ENCODE data around the gene IQCM. TPM values are rescaled to one million over a fixed set of nuclear protein-coding genes. Genes with fewer than 3 reads are reported as not detected.

IQCM gene
- total and polyA plus RNA-seq, 5 donors from 2014 or later = not detected

GRCh38 chr4:149794352-149794751, 21.3 kb downstream of the IQCM start:
- H3K4me1 ChIP-seq (ENCODE audit: control insufficient read depth, insufficient read depth, low read length, poor library complexity, severe bottlenecking) = no peaks in the 10 kb centered on the region
- no peak overlapping the region for H3K4me3 ChIP-seq (ENCODE audit: low read depth, low read length)
- Mint-ChIP-seq H3K4me3 (no peak overlapping the region), H3K9me3 (peaks cover 0 to 2% (median 0%) of the 10 kb centered on the region in 7 donors), H3K27me3 (no peaks in the 10 kb centered on the region), H3K4me1 (no peaks in the 10 kb centered on the region), H3K36me3 (no peaks in the 10 kb centered on the region), H3K27ac (no peak overlapping the region)
- no peaks in the 10 kb centered on the region for H3K27me3 ChIP-seq (ENCODE audit: control insufficient read depth, insufficient read depth, low read length)
- no peaks in the 10 kb centered on the region for H3K9me3 ChIP-seq (ENCODE audit: control insufficient read depth in 2 of 2, low read length in 2 of 2)
- no peaks in the 10 kb centered on the region for H3K36me3 ChIP-seq (ENCODE audit: control insufficient read depth, insufficient read depth, low read length)
- ATAC-seq (ENCODE audit: low read depth in 2 of 2) (no peak), DNase-seq (no peak)
- no peak overlapping the region for H3K27ac ChIP-seq (ENCODE audit: insufficient read depth, low read length, poor library complexity, severe bottlenecking)

- Histone ChIP-seq H3K36me3 (ENCODE audit: control insufficient read depth, insufficient read depth, low read length) (no peaks in the 10 kb centered on the region), H3K4me3 (ENCODE audit: low read depth, low read length) (no peak overlapping the region), H3K9me3 (ENCODE audit: control insufficient read depth in 2 of 2, low read length in 2 of 2) (no peaks in the 10 kb centered on the region), H3K27me3 (ENCODE audit: control insufficient read depth, insufficient read depth, low read length) (no peaks in the 10 kb centered on the region), H3K27ac (ENCODE audit: insufficient read depth, low read length, poor library complexity, severe bottlenecking) (no peak overlapping the region), H3K4me1 (ENCODE audit: control insufficient read depth, insufficient read depth, low read length, poor library complexity, severe bottlenecking) (no peaks in the 10 kb centered on the region)
- Mint-ChIP-seq H3K9me3 (peaks cover 0 to 2% (median 0%) of the 10 kb centered on the region in 7 donors), H3K27ac (no peak overlapping the region), H3K4me1 (no peaks in the 10 kb centered on the region), H3K4me3 (no peak overlapping the region), H3K27me3 (no peaks in the 10 kb centered on the region), H3K36me3 (no peaks in the 10 kb centered on the region)
- no peak for DNase-seq
- no peak for ATAC-seq (ENCODE audit: low read depth in 2 of 2)
Measured at GRCh38 chr4:149793459-149793858, 22.2 kb downstream of the IQCM start.

GRCh38 chr4:149791851-149792250, 23.8 kb downstream of the IQCM start:
- Mint-ChIP-seq H3K27ac (no peak overlapping the region), H3K4me1 (no peaks in the 10 kb centered on the region), H3K36me3 (no peaks in the 10 kb centered on the region), H3K9me3 (peaks cover 0 to 3% (median 0%) of the 10 kb centered on the region in 7 donors), H3K4me3 (no peak overlapping the region), H3K27me3 (no peaks in the 10 kb centered on the region)
- Histone ChIP-seq H3K4me3 (ENCODE audit: low read depth, low read length) (no peak overlapping the region), H3K36me3 (ENCODE audit: control insufficient read depth, insufficient read depth, low read length) (no peaks in the 10 kb centered on the region), H3K27ac (ENCODE audit: insufficient read depth, low read length, poor library complexity, severe bottlenecking) (no peak overlapping the region), H3K27me3 (ENCODE audit: control insufficient read depth, insufficient read depth, low read length) (no peaks in the 10 kb centered on the region), H3K9me3 (ENCODE audit: control insufficient read depth in 2 of 2, low read length in 2 of 2) (no peaks in the 10 kb centered on the region), H3K4me1 (ENCODE audit: control insufficient read depth, insufficient read depth, low read length, poor library complexity, severe bottlenecking) (no peaks in the 10 kb centered on the region)
- ATAC-seq (ENCODE audit: low read depth in 2 of 2) (no peak), DNase-seq (no peak)

GRCh38 chr4:149790172-149790907, 25.3 kb downstream of the IQCM start:
- Mint-ChIP-seq H3K27me3 (no peaks in the 10 kb centered on the region), H3K4me3 (no peak overlapping the region), H3K4me1 (no peaks in the 10 kb centered on the region), H3K27ac (no peak overlapping the region), H3K36me3 (no peaks in the 10 kb centered on the region), H3K9me3 (peaks cover 0 to 3% (median 0%) of the 10 kb centered on the region in 7 donors)
- Histone ChIP-seq H3K36me3 (ENCODE audit: control insufficient read depth, insufficient read depth, low read length) (no peaks in the 10 kb centered on the region), H3K4me1 (ENCODE audit: control insufficient read depth, insufficient read depth, low read length, poor library complexity, severe bottlenecking) (no peaks in the 10 kb centered on the region), H3K9me3 (ENCODE audit: control insufficient read depth in 2 of 2, low read length in 2 of 2) (no peaks in the 10 kb centered on the region), H3K4me3 (ENCODE audit: low read depth, low read length) (no peak overlapping the region), H3K27ac (ENCODE audit: insufficient read depth, low read length, poor library complexity, severe bottlenecking) (no peak overlapping the region), H3K27me3 (ENCODE audit: control insufficient read depth, insufficient read depth, low read length) (no peaks in the 10 kb centered on the region)
- ATAC-seq (ENCODE audit: low read depth in 2 of 2) (no peak), DNase-seq (no peak)

- H3K27me3 ChIP-seq (ENCODE audit: control insufficient read depth, insufficient read depth, low read length) = no peaks in the 10 kb centered on the region
- ATAC-seq (ENCODE audit: low read depth in 2 of 2) (no peak), DNase-seq (no peak)
- no peaks in the 10 kb centered on the region for H3K36me3 ChIP-seq (ENCODE audit: control insufficient read depth, insufficient read depth, low read length)
- H3K9me3 ChIP-seq (ENCODE audit: control insufficient read depth in 2 of 2, low read length in 2 of 2) = no peaks in the 10 kb centered on the region
- H3K27ac ChIP-seq (ENCODE audit: insufficient read depth, low read length, poor library complexity, severe bottlenecking) = no peak overlapping the region
- no peak overlapping the region for H3K4me3 ChIP-seq (ENCODE audit: low read depth, low read length)
- Mint-ChIP-seq H3K4me1 (no peaks in the 10 kb centered on the region), H3K36me3 (no peaks in the 10 kb centered on the region), H3K9me3 (peaks cover 0 to 3% (median 0%) of the 10 kb centered on the region in 7 donors), H3K27ac (no peak overlapping the region), H3K4me3 (no peak overlapping the region), H3K27me3 (no peaks in the 10 kb centered on the region)
- no peaks in the 10 kb centered on the region for H3K4me1 ChIP-seq (ENCODE audit: control insufficient read depth, insufficient read depth, low read length, poor library complexity, severe bottlenecking)
Measured at GRCh38 chr4:149788300-149788699, 27.3 kb downstream of the IQCM start.

GRCh38 chr4:149785696-149786431, 29.8 kb downstream of the IQCM start:
- ATAC-seq (ENCODE audit: low read depth in 2 of 2) = no peak
- Mint-ChIP-seq H3K4me3 (no peak overlapping the region), H3K36me3 (no peaks in the 10 kb centered on the region), H3K4me1 (no peaks in the 10 kb centered on the region), H3K9me3 (peaks cover 0 to 4% (median 0%) of the 10 kb centered on the region in 7 donors), H3K27ac (no peak overlapping the region), H3K27me3 (no peaks in the 10 kb centered on the region)
- H3K36me3 ChIP-seq (ENCODE audit: control insufficient read depth, insufficient read depth, low read length) = no peaks in the 10 kb centered on the region
- H3K27ac ChIP-seq (ENCODE audit: insufficient read depth, low read length, poor library complexity, severe bottlenecking) = no peak overlapping the region
- H3K9me3 ChIP-seq (ENCODE audit: control insufficient read depth in 2 of 2, low read length in 2 of 2) = no peaks in the 10 kb centered on the region
- no peaks in the 10 kb centered on the region for H3K27me3 ChIP-seq (ENCODE audit: control insufficient read depth, insufficient read depth, low read length)
- no peaks in the 10 kb centered on the region for H3K4me1 ChIP-seq (ENCODE audit: control insufficient read depth, insufficient read depth, low read length, poor library complexity, severe bottlenecking)
- DNase-seq = no peak
- no peak overlapping the region for H3K4me3 ChIP-seq (ENCODE audit: low read depth, low read length)

GRCh38 chr4:149784018-149784417, 31.6 kb downstream of the IQCM start:
- H3K27ac ChIP-seq (ENCODE audit: insufficient read depth, low read length, poor library complexity, severe bottlenecking) = no peak overlapping the region
- peaks cover 0 to 4% (median 0%) of the 10 kb centered on the region in 7 donors for H3K9me3 Mint-ChIP-seq
- H3K27me3 Mint-ChIP-seq = no peaks in the 10 kb centered on the region
- H3K4me1 Mint-ChIP-seq = no peaks in the 10 kb centered on the region
- H3K36me3 Mint-ChIP-seq = no peaks in the 10 kb centered on the region
- no peaks in the 10 kb centered on the region for H3K4me1 ChIP-seq (ENCODE audit: control insufficient read depth, insufficient read depth, low read length, poor library complexity, severe bottlenecking)
- H3K36me3 ChIP-seq (ENCODE audit: control insufficient read depth, insufficient read depth, low read length) = no peaks in the 10 kb centered on the region
- H3K4me3 Mint-ChIP-seq = no peak overlapping the region
- ATAC-seq (ENCODE audit: low read depth in 2 of 2) = no peak
- H3K9me3 ChIP-seq (ENCODE audit: control insufficient read depth in 2 of 2, low read length in 2 of 2) = no peaks in the 10 kb centered on the region
- DNase-seq = no peak
- no peak overlapping the region for H3K27ac Mint-ChIP-seq
- H3K4me3 ChIP-seq (ENCODE audit: low read depth, low read length) = no peak overlapping the region
- no peaks in the 10 kb centered on the region for H3K27me3 ChIP-seq (ENCODE audit: control insufficient read depth, insufficient read depth, low read length)

GRCh38 chr4:149781150-149781549, 34.5 kb downstream of the IQCM start:
- Mint-ChIP-seq H3K4me1 (no peaks in the 10 kb centered on the region), H3K36me3 (no peaks in the 10 kb centered on the region)

More at GRCh38 chr4:149781150-149781549, 34.5 kb downstream of the IQCM start:
- H3K27me3 ChIP-seq (ENCODE audit: control insufficient read depth, insufficient read depth, low read length) = no peaks in the 10 kb centered on the region
- H3K36me3 ChIP-seq (ENCODE audit: control insufficient read depth, insufficient read depth, low read length) = no peaks in the 10 kb centered on the region
- Mint-ChIP-seq H3K27ac (no peak overlapping the region), H3K27me3 (no peaks in the 10 kb centered on the region), H3K4me3 (no peak overlapping the region), H3K9me3 (peaks cover 0 to 4% (median 0%) of the 10 kb centered on the region in 7 donors)
- no peak for DNase-seq
- H3K27ac ChIP-seq (ENCODE audit: insufficient read depth, low read length, poor library complexity, severe bottlenecking) = no peak overlapping the region
- no peak for ATAC-seq (ENCODE audit: low read depth in 2 of 2)
- H3K9me3 ChIP-seq (ENCODE audit: control insufficient read depth in 2 of 2, low read length in 2 of 2) = no peaks in the 10 kb centered on the region
- H3K4me1 ChIP-seq (ENCODE audit: control insufficient read depth, insufficient read depth, low read length, poor library complexity, severe bottlenecking) = no peaks in the 10 kb centered on the region
- no peak overlapping the region for H3K4me3 ChIP-seq (ENCODE audit: low read depth, low read length)
